ENCODE measurements around the gene PTPN13. TPM values are rescaled to one million over a fixed set of nuclear protein-coding genes. Genes with fewer than 3 reads are reported as not detected.

PTPN13 gene
- total RNA-seq, 1 donor from 2014 or later, result 55.7 TPM

- DNase-seq (ENCODE audit: extremely low spot score, unreplicated experiment), result no peak
- H3K4me1 Mint-ChIP-seq (ENCODE audit: unreplicated experiment), result peaks cover 2% of the 10 kb centered on the region
- H3K4me3 Mint-ChIP-seq (ENCODE audit: unreplicated experiment), result no peak overlapping the region
- TF ChIP-seq CTCF (IDR thresholded peaks at IDR 0.05), result no peak
- no peaks in the 10 kb centered on the region for H3K36me3 Mint-ChIP-seq (ENCODE audit: unreplicated experiment)
- H3K9me3 Mint-ChIP-seq (ENCODE audit: unreplicated experiment), result no peaks in the 10 kb centered on the region
- no peak overlapping the region for H3K27ac Mint-ChIP-seq (ENCODE audit: unreplicated experiment)
- H3K27me3 Mint-ChIP-seq (ENCODE audit: unreplicated experiment), result no peaks in the 10 kb centered on the region
Measured at GRCh38 chr4:86579941-86580340, 14.2 kb upstream of the PTPN13 start.

GRCh38 chr4:86582410-86582809, 11.7 kb upstream of the PTPN13 start:
- Mint-ChIP-seq H3K36me3 (ENCODE audit: unreplicated experiment) (no peaks in the 10 kb centered on the region), H3K27me3 (ENCODE audit: unreplicated experiment) (no peaks in the 10 kb centered on the region), H3K4me3 (ENCODE audit: unreplicated experiment) (no peak overlapping the region), H3K27ac (ENCODE audit: unreplicated experiment) (no peak overlapping the region), H3K9me3 (ENCODE audit: unreplicated experiment) (no peaks in the 10 kb centered on the region), H3K4me1 (ENCODE audit: unreplicated experiment) (peaks cover 13% of the 10 kb centered on the region)
- TF ChIP-seq CTCF (IDR thresholded peaks at IDR 0.05), result no peak
- DNase-seq (ENCODE audit: extremely low spot score, unreplicated experiment), result no peak

GRCh38 chr4:86586160-86586572, 7.9 kb upstream of the PTPN13 start:
- Mint-ChIP-seq H3K4me3 (ENCODE audit: unreplicated experiment) (no peak overlapping the region), H3K27ac (ENCODE audit: unreplicated experiment) (no peak overlapping the region), H3K4me1 (ENCODE audit: unreplicated experiment) (peaks cover 23% of the 10 kb centered on the region), H3K9me3 (ENCODE audit: unreplicated experiment) (no peaks in the 10 kb centered on the region), H3K36me3 (ENCODE audit: unreplicated experiment) (no peaks in the 10 kb centered on the region), H3K27me3 (ENCODE audit: unreplicated experiment) (no peaks in the 10 kb centered on the region)
- DNase-seq (ENCODE audit: extremely low spot score, unreplicated experiment), result no peak
- TF ChIP-seq CTCF (IDR thresholded peaks at IDR 0.05), result no peak

- Mint-ChIP-seq H3K4me1 (ENCODE audit: unreplicated experiment) (peaks cover 23% of the 10 kb centered on the region), H3K36me3 (ENCODE audit: unreplicated experiment) (no peaks in the 10 kb centered on the region), H3K27me3 (ENCODE audit: unreplicated experiment) (no peaks in the 10 kb centered on the region), H3K27ac (ENCODE audit: unreplicated experiment) (no peak overlapping the region), H3K4me3 (ENCODE audit: unreplicated experiment) (no peak overlapping the region), H3K9me3 (ENCODE audit: unreplicated experiment) (no peaks in the 10 kb centered on the region)
- DNase-seq (ENCODE audit: extremely low spot score, unreplicated experiment), result no peak
- TF ChIP-seq CTCF (IDR thresholded peaks at IDR 0.05), result no peak
Measured at GRCh38 chr4:86586626-86587380, 7.3 kb upstream of the PTPN13 start.

GRCh38 chr4:86587381-86588140, 6.6 kb upstream of the PTPN13 start:
- H3K4me1 Mint-ChIP-seq (ENCODE audit: unreplicated experiment), result peaks cover 27% of the 10 kb centered on the region
- H3K9me3 Mint-ChIP-seq (ENCODE audit: unreplicated experiment), result no peaks in the 10 kb centered on the region
- no peaks in the 10 kb centered on the region for H3K27me3 Mint-ChIP-seq (ENCODE audit: unreplicated experiment)
- no peak overlapping the region for H3K27ac Mint-ChIP-seq (ENCODE audit: unreplicated experiment)
- no peaks in the 10 kb centered on the region for H3K36me3 Mint-ChIP-seq (ENCODE audit: unreplicated experiment)
- H3K4me3 Mint-ChIP-seq (ENCODE audit: unreplicated experiment), result no peak overlapping the region
- no peak for DNase-seq (ENCODE audit: extremely low spot score, unreplicated experiment)
- TF ChIP-seq CTCF (IDR thresholded peaks at IDR 0.05), result no peak

Measured in osteocyte (in vitro differentiated cells).